K562 (cell line): ENCODE results near the gene CUL9. TPM values are rescaled to one million over a fixed set of nuclear protein-coding genes. Genes with fewer than 3 reads are reported as not detected.

ENCODE experiments used
- ATAC-seq: fragments of 200-7000 bp; cut with Tn5 transposase; 3 replicates; pipeline ENCODE4 v1.9.1; 2020; ENCODE audit warnings: moderate library complexity
- BruUV-seq: library from RNA; stranded (reverse); fragments of 400-500 nt; replicated peaks from 2 replicates; lab custom pipeline; 2021; lab: Mats Ljungman, UMichigan
- CTCF ChIA-PET: fragments of 300-600 bp; formaldehyde crosslinking; extraction: SDS; loops from one replicate; lab custom pipeline; 2021; ENCODE audit warnings: low intra/inter-chr PET ratio; lab: Yijun Ruan, JAX
- POLR2A ChIA-PET: fragments of 300-600, 350-650 bp; sonication (Branson Sonifier 250); formaldehyde crosslinking; extraction: SDS; loops from one replicate; lab custom pipeline; 2021; ENCODE audit warnings: antibody characterized with exemption, inconsistent platforms; lab: Yijun Ruan, JAX
- DNase-seq, 4 experiments: peaks; one replicate each; pipeline versions ENCODE4 v3.0.0 to v3.0.0-alpha.2; 2011 to 2018; ENCODE audit warnings: low spot score in 3 of 4, mixed read lengths in 3 of 4; ENCODE audit errors: extremely low read depth in 1 of 4
- FAIRE-seq: peaks from 2 replicates; lab custom pipeline; 2011; peaks lifted over from hg19 to GRCh38; lab: Jason Lieb, UNC
- H2AFZ ChIP-seq: 2 replicates; pipeline ENCODE4 v1.6.0; 2011; ENCODE audit warnings: low read depth, low read length, control low read depth, inconsistent platforms
- H3K27ac ChIP-seq: fragments of 200-600 bp; 3 replicates; pipeline ENCODE4 v1.8.0; 2011; ENCODE audit warnings: low read depth, mild to moderate bottlenecking, control low read depth, inconsistent platforms, low read length, moderate library complexity, mixed read lengths; ENCODE audit errors: extremely low read depth
- H3K27me3 ChIP-seq, 2 experiments: fragments of 300-600 bp in 1 of 2; 2 replicates in 1 of 2; 3 replicates in 1 of 2; pipeline versions ENCODE4 v1.6.0 to v1.8.0; 2011; ENCODE audit warnings: inconsistent platforms in 2 of 2, low read length in 2 of 2, mild to moderate bottlenecking in 1 of 2, mixed read lengths in 1 of 2, moderate library complexity in 1 of 2; ENCODE audit not compliant: control insufficient read depth in 2 of 2, insufficient read depth in 2 of 2
- H3K36me3 ChIP-seq: fragments of 300-600 bp; 3 replicates; pipeline ENCODE4 v1.8.0; 2011; ENCODE audit warnings: mild to moderate bottlenecking, low read length, inconsistent platforms; ENCODE audit not compliant: control insufficient read depth, insufficient read depth
- H3K4me1 ChIP-seq, 2 experiments: fragments of 200-600 bp in 1 of 2; replicated peaks in 1 of 2; 2 replicates in 1 of 2; 3 replicates in 1 of 2; pipeline versions ENCODE4 v1.5.1 to v1.8.0; 2011; ENCODE audit warnings: inconsistent platforms in 2 of 2, low read length in 2 of 2, mild to moderate bottlenecking in 1 of 2, mixed read lengths in 1 of 2, moderate library complexity in 1 of 2; ENCODE audit not compliant: control insufficient read depth in 2 of 2, insufficient read depth in 2 of 2
- H3K4me2 ChIP-seq: 2 replicates; pipeline ENCODE4 v1.6.1; 2011; ENCODE audit warnings: low read length, control low read depth, inconsistent platforms, mixed read lengths; ENCODE audit not compliant: insufficient read depth
- H3K4me3 ChIP-seq: fragments of 200-600 bp; sonication (generic), shearing (Covaris generic); 2 replicates; pipeline ENCODE4 v1.5.1; 2016; ENCODE audit warnings: control low read depth, inconsistent platforms
- H3K79me2 ChIP-seq: fragments of 200-600 bp; 3 replicates; pipeline ENCODE4 v1.8.0; 2011; ENCODE audit warnings: low read length, inconsistent platforms; ENCODE audit not compliant: control insufficient read depth, insufficient read depth
- H3K9ac ChIP-seq, 2 experiments: 2 replicates each; pipeline versions ENCODE4 v1.6.0 to v1.6.1; 2011; ENCODE audit warnings: low read depth in 2 of 2, low read length in 2 of 2, control low read depth in 1 of 2, inconsistent platforms in 1 of 2, mild to moderate bottlenecking in 1 of 2, mixed read lengths in 1 of 2; ENCODE audit not compliant: insufficient read depth in 1 of 2
- H3K9me1 ChIP-seq: one replicate; pipeline ENCODE4 v1.6.0; 2011; ENCODE audit warnings: inconsistent platforms, mild to moderate bottlenecking, low read length, moderate library complexity; ENCODE audit not compliant: control insufficient read depth, insufficient read depth
- H3K9me3 ChIP-seq: replicated peaks from 2 replicates; pipeline ENCODE4 v1.5.1; 2011; ENCODE audit warnings: low read depth, low read length, inconsistent platforms; ENCODE audit not compliant: control insufficient read depth, insufficient read depth
- H4K20me1 ChIP-seq: replicated peaks from 2 replicates; pipeline ENCODE4 v1.6.1; 2011; ENCODE audit warnings: low read length, inconsistent platforms, mixed read lengths; ENCODE audit not compliant: control insufficient read depth, insufficient read depth
- ATF3 ChIP-seq, 2 experiments: fragments of 450-650 bp in 1 of 2; sonication (generic) in 1 of 2; formaldehyde crosslinking in 1 of 2; IDR thresholded peaks in 1 of 2; conservative IDR thresholded peaks in 1 of 2; 2 replicates each; pipeline versions ENCODE4 v1.6.1 to v1.8.1; 2016 to 2023; ENCODE audit warnings: mild to moderate bottlenecking in 2 of 2, moderate library complexity in 2 of 2, inconsistent platforms in 1 of 2, missing genetic modification reagents in 1 of 2
- IFI16 ChIP-seq: fragments of 250-450 bp; sonication (Bioruptor Pico); IDR thresholded peaks from 2 replicates; pipeline ENCODE4 v2.1.2; 2022; ENCODE audit warnings: mild to moderate bottlenecking, inconsistent platforms
- KAT7 ChIP-seq: sonication (generic); formaldehyde crosslinking; IDR thresholded peaks from 2 replicates; pipeline ENCODE4 v1.8.0; 2022; ENCODE audit warnings: missing genetic modification reagents, mild to moderate bottlenecking, borderline replicate concordance
- NBN ChIP-seq: fragments of 450-650 bp; IDR thresholded peaks from 2 replicates; pipeline ENCODE4 v1.6.1; 2016; ENCODE audit warnings: low read depth, mild to moderate bottlenecking
- NONO ChIP-seq, 2 experiments: fragments of 200-400 bp in 1 of 2; fragments of 450-650 bp in 1 of 2; formaldehyde crosslinking in 1 of 2; IDR thresholded peaks; 2 replicates each; pipeline ENCODE4 v1.6.1; 2017; ENCODE audit warnings: low read depth in 2 of 2, mild to moderate bottlenecking in 2 of 2, moderate library complexity in 2 of 2, low read length in 1 of 2
- POLR2G ChIP-seq: fragments of 200-400 bp; formaldehyde crosslinking; IDR thresholded peaks from 2 replicates; pipeline ENCODE4 v1.6.1; 2017; ENCODE audit warnings: low read depth, mild to moderate bottlenecking, antibody characterized with exemption, low read length, moderate library complexity
- RBFOX2 ChIP-seq: fragments of 200-400 bp; formaldehyde crosslinking; IDR thresholded peaks from 2 replicates; pipeline ENCODE4 v1.6.1; 2017; ENCODE audit warnings: low read depth, mild to moderate bottlenecking, low read length, moderate library complexity
- ZNF398 ChIP-seq: fragments of 250-450 bp; sonication (Bioruptor Pico); IDR thresholded peaks from 2 replicates; pipeline ENCODE4 v1.8.0; 2021; ENCODE audit warnings: moderate library complexity, mild to moderate bottlenecking, inconsistent platforms
- WGBS: fragments of 100-300 bp; shearing (Covaris generic); methylation state at CpG from one replicate; pipeline ENCODE4 v1.1.6; 2016; ENCODE audit warnings: low coverage, mixed read lengths; ENCODE audit not compliant: insufficient coverage; ENCODE audit errors: missing lambda C conversion rate; 5-methylcytosine and 5-hydroxymethylcytosine counted together
- in situ Hi-C: fragments of 300-500 bp; cut with MboI; formaldehyde crosslinking; loops from 4 replicates; pipeline ENCODE4 v1.15.0; 2018; ENCODE audit warnings: inconsistent platforms, mixed read lengths
- intact Hi-C: fragments of 100-400 bp; cut with micrococcal nuclease; formaldehyde crosslinking; loops from 2 replicates; pipeline ENCODE4 v1.14.2; 2022
- polyA plus RNA-seq, 8 experiments: library from polyadenylated mRNA; depleted of rRNA in 4 of 8; stranded (reverse) in 5 of 8; unstranded in 3 of 8; fragments of >200 nt; fragmentation: Nextera tagmentation in 2 of 8; fragmentation: Illumina TruSeq in 1 of 8; extraction: Ambion mirVana in 2 of 8; extraction: Trizol in 1 of 8; gene quantifications; 2 replicates each; pipeline versions ENCODE4 v1.2.1 to v1.2.3, GENCODE V29; 2011 to 2014; ENCODE audit warnings: inconsistent platforms in 1 of 8, missing spikeins in 1 of 8
- total RNA-seq, 7 experiments: library from RNA; depleted of rRNA in 6 of 7; stranded (reverse); fragments of >200 nt in 6 of 7; fragmentation: Illumina TruSeq in 2 of 7; extraction: Trizol in 2 of 7; gene quantifications; 2 replicates each; pipeline versions ENCODE4 v1.2.1 to v1.2.3, GENCODE V29; 2011 to 2021; ENCODE audit warnings: low replicate concordance in 1 of 7

CUL9 gene
- total and polyA plus RNA-seq, 9 of the 15 experiments (the other 6 are each of a cell fraction or from before 2014, with no cell fraction given), result 0.50 to 20.7 (median 6.6) TPM

GRCh38 chr6:43176423-43176786 is 5.6 kb upstream of the CUL9 start:
- Histone ChIP-seq H3K9me1 (peaks cover 6% of the 10 kb centered on the region), H3K9ac (peak overlapping the region in 1 of 2 experiments; percentile 47; a peak in 2 of 4 replicates), H3K4me2 (no peak overlapping the region), H3K4me3 (no peak overlapping the region), H2AFZ (no peak overlapping the region), H3K36me3 (peaks cover 65% of the 10 kb centered on the region), H3K79me2 (peaks cover 40% of the 10 kb centered on the region), H3K27ac (no peak overlapping the region), H3K9me3 (no peaks in the 10 kb centered on the region), H3K4me1 (peaks cover 42 to 55% of the 10 kb centered on the region in 2 experiments), H4K20me1 (peaks cover 32% of the 10 kb centered on the region), H3K27me3 (no peaks in the 10 kb centered on the region)
- in situ Hi-C loops (no loop called here), intact Hi-C loops (no loop called here)
- 93% methylated on average over 6 of the region's 6 CpGs for WGBS
- no TSS peak for BruUV-seq
- POLR2A ChIA-PET, result interaction anchor here (0.6 kb wide), 1 partner anchor 334 kb away, joined by 4 read pairs; the partner anchor contains the start of gene LRRC73
- TF ChIP-seq NBN, result no peak
- 0 out of 2 replicates have a peak, but pooled peaks have one; percentile 20 for TF ChIP-seq POLR2G
- no peak for TF ChIP-seq KAT7 (CRISPR knock-in tag)
- peak; percentile 45; the same call in 1 of the 2 replicates for TF ChIP-seq RBFOX2
- no peak for TF ChIP-seq NONO (IDR thresholded peaks at IDR 0.05; ENCODE audit: low read depth in 2 of 2, low read length in 1 of 2)
- no peak for ATAC-seq
- FAIRE-seq, result no peak
- no peak for DNase-seq
- CTCF ChIA-PET, result no interaction called here

GRCh38 chr6:43178150-43178549 is 3.8 kb upstream of the CUL9 start:
- TF ChIP-seq RBFOX2 (peak; percentile 60), IFI16 (CRISPR knock-in tag) (no peak), ATF3 (IDR thresholded peaks at IDR 0.05) (peak; percentile 24; the same call in 1 of the 2 replicates), ATF3 (CRISPR knock-in tag; conservative IDR thresholded peaks at IDR 0.05) (no peak), POLR2G (peak; percentile 56; the same call in 1 of the 2 replicates), ZNF398 (CRISPR knock-in tag) (no peak)
- Histone ChIP-seq H2AFZ (no peak overlapping the region), H3K9me3 (no peaks in the 10 kb centered on the region), H3K79me2 (peaks cover 39% of the 10 kb centered on the region), H3K27me3 (no peaks in the 10 kb centered on the region), H4K20me1 (peaks cover 21% of the 10 kb centered on the region), H3K9ac (no peak overlapping the region), H3K4me3 (no peak overlapping the region), H3K4me1 (peaks cover 45 to 57% of the 10 kb centered on the region in 2 experiments), H3K27ac (no peak overlapping the region), H3K9me1 (peaks cover 6% of the 10 kb centered on the region), H3K4me2 (no peak overlapping the region), H3K36me3 (peaks cover 66% of the 10 kb centered on the region)
- BruUV-seq, result no TSS peak
- intact Hi-C loops (no loop called here), in situ Hi-C loops (no loop called here)
- WGBS, result 94% methylated on average over 11 of the region's 12 CpGs
- no peak for DNase-seq
- no peak for FAIRE-seq
- POLR2A ChIA-PET, result interaction anchor here (0.7 to 1.5 kb wide), 2 partner anchors 10 to 35 kb away, joined by 3 read pairs; no protein-coding TSS in a partner anchor
- CTCF ChIA-PET, result no interaction called here
- no peak for ATAC-seq
